ENCODE results near the gene NEK6.

- TF ChIP-seq, protein P1, sequence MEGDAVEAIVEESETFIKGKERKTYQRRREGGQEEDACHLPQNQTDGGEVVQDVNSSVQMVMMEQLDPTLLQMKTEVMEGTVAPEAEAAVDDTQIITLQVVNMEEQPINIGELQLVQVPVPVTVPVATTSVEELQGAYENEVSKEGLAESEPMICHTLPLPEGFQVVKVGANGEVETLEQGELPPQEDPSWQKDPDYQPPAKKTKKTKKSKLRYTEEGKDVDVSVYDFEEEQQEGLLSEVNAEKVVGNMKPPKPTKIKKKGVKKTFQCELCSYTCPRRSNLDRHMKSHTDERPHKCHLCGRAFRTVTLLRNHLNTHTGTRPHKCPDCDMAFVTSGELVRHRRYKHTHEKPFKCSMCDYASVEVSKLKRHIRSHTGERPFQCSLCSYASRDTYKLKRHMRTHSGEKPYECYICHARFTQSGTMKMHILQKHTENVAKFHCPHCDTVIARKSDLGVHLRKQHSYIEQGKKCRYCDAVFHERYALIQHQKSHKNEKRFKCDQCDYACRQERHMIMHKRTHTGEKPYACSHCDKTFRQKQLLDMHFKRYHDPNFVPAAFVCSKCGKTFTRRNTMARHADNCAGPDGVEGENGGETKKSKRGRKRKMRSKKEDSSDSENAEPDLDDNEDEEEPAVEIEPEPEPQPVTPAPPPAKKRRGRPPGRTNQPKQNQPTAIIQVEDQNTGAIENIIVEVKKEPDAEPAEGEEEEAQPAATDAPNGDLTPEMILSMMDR (IDR thresholded peaks at IDR 0.05), result no peak
- TF ChIP-seq POLR2A (IDR thresholded peaks at IDR 0.05), result no peak
- TF ChIP-seq EP300 (IDR thresholded peaks at IDR 0.05), result no peak
Observed at GRCh38 chr9:124392254-124392870, 134.6 kb downstream of the NEK6 start.

Data from tibial nerve (tissue), 4 donors.